GM12878 (cell line): ENCODE results near the gene CYP2A6.

Source experiments
- ATF2 ChIP-seq: IDR thresholded peaks from 2 replicates; pipeline ENCODE4 v1.6.1; 2012; ENCODE audit warnings: low read length, inconsistent platforms
- BHLHE40 ChIP-seq, 2 experiments: fragments of 450-650 bp in 1 of 2; IDR thresholded peaks; 2 replicates each; pipeline ENCODE4 v1.6.1; 2011 to 2017; ENCODE audit warnings: low read depth in 2 of 2, borderline replicate concordance in 1 of 2, improper control_type of control experiment in 1 of 2, low read length in 1 of 2, mild to moderate bottlenecking in 1 of 2
- CREB1 ChIP-seq: IDR thresholded peaks from 2 replicates; pipeline ENCODE4 v1.6.1; 2012; ENCODE audit warnings: low read depth, mild to moderate bottlenecking, inconsistent platforms
- CTCF ChIP-seq, 3 experiments: IDR thresholded peaks in 2 of 3; conservative IDR thresholded peaks in 1 of 3; 2 replicates each; pipeline ENCODE4 v1.5.1; 2011; ENCODE audit warnings: low read depth in 3 of 3, low read length in 3 of 3, mild to moderate bottlenecking in 3 of 3, control low read depth in 2 of 3, moderate library complexity in 2 of 3, inconsistent platforms in 1 of 3, mixed read lengths in 1 of 3; ENCODE audit not compliant: control insufficient read depth in 2 of 3, insufficient read depth in 1 of 3; ENCODE audit errors: extremely low read depth in 1 of 3
- HDAC2 ChIP-seq: fragments of 200-600 bp; sonication (generic); IDR thresholded peaks from 2 replicates; pipeline ENCODE4 v1.6.1; 2017

GRCh38 chr19:40808021-40808325 is 42.3 kb downstream of the CYP2A6 start:
- no peak for TF ChIP-seq BHLHE40 (IDR thresholded peaks at IDR 0.05; ENCODE audit: borderline replicate concordance in 1 of 2, low read depth in 2 of 2, low read length in 1 of 2)
- TF ChIP-seq CREB1, result no peak
- TF ChIP-seq CTCF (IDR thresholded peaks at IDR 0.05 in 2 of 3, conservative IDR thresholded peaks at IDR 0.05 in 1 of 3; ENCODE audit: control insufficient read depth in 2 of 3, extremely low read depth in 1 of 3, insufficient read depth in 1 of 3, low read depth in 3 of 3, low read length in 3 of 3), result no peak
- no peak for TF ChIP-seq ATF2
- no peak for TF ChIP-seq HDAC2
